ENCODE results near the gene ADAMTSL3. TPM values are rescaled to one million over a fixed set of nuclear protein-coding genes. Genes with fewer than 3 reads are reported as not detected.

The ADAMTSL3 gene
- total and polyA plus RNA-seq, 2 donors (not counting 1 experiment from before 2014, with no cell fraction given) = 0.14 to 0.17 TPM

DNA sequence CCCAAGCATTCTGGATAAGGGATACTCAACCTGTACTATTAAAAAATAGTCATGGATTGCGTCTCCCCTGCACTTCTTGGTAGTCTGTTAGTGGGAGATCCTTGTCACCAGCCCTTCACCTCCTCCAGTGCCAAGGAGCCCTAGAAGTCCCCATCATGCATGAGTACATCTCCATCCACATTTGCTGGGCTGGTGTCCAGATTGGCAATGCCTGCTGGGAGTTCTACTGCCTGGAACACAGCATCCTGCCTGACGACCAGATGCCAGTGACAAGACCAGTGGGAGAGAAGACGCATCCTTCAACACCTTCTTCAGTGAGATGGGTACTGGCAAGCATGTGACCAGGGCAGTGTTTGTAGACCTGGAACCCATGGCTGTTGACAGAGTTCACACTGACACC, 85.7 kb downstream of the ADAMTSL3 start:
- no peaks in the 10 kb centered on the region for H3K36me3 ChIP-seq (ENCODE audit: control insufficient read depth, insufficient read depth, low read length)
- H2AFZ ChIP-seq (ENCODE audit: low read length) = no peak overlapping the region

DNA sequence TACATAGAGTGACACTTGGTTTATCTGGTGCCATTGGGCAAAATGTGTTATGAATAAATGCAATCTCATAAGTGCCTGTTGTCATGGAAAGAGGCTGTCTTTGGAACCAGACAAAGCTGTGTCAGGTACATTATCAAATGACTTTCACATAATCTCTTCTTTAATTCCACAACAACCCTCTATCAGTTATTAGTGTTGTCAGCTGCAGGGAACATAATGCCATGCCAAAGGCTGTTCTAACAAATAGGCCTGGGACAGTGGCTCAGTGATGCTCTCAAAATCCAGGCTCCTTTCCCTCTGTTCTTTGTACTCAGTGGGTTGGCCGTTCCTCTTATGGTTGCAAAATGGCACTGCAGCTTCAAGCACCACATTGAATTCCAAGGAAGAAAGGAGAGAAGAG, 91.8 kb downstream of the ADAMTSL3 start:
- H3K9me3 ChIP-seq (ENCODE audit: control insufficient read depth, insufficient read depth, low read depth, low read length) = no peaks in the 10 kb centered on the region
- no peak overlapping the region for H3K27ac ChIP-seq (ENCODE audit: insufficient read depth, low read length)
- H3K36me3 ChIP-seq (ENCODE audit: control insufficient read depth, insufficient read depth, low read length) = no peaks in the 10 kb centered on the region
- H3K9ac ChIP-seq (ENCODE audit: insufficient read depth, low read length) = no peak overlapping the region
- no peak overlapping the region for H3K4me2 ChIP-seq (ENCODE audit: extremely low read depth, insufficient read depth, low read length)
- TF ChIP-seq EZH2 (IDR thresholded peaks at IDR 0.05; ENCODE audit: low read length, missing control alignments) = no peak
- no peaks in the 10 kb centered on the region for H3K79me2 ChIP-seq (ENCODE audit: control insufficient read depth, insufficient read depth, low read length)
- H3K27me3 ChIP-seq (ENCODE audit: control insufficient read depth, insufficient read depth, low read length) = no peaks in the 10 kb centered on the region
- DNase-seq (ENCODE audit: low read depth in 2 of 2) = no peak
- H2AFZ ChIP-seq (ENCODE audit: low read length) = no peak overlapping the region
- no peak overlapping the region for H3K4me3 ChIP-seq (replicated peaks in 1 of 4; ENCODE audit: control extremely low read depth in 1 of 4, insufficient read depth in 1 of 4, low read depth in 3 of 4, low read length in 4 of 4)
- no peaks in the 10 kb centered on the region for H4K20me1 ChIP-seq (ENCODE audit: control insufficient read depth, extremely low read depth, insufficient read depth, low read length)
- H3K4me1 ChIP-seq (ENCODE audit: control insufficient read depth, extremely low read depth, insufficient read depth, low read length) = no peaks in the 10 kb centered on the region

More for the DNA sequence above, 85.7 kb downstream of the ADAMTSL3 start:
- Histone ChIP-seq H4K20me1 (ENCODE audit: control insufficient read depth, extremely low read depth, insufficient read depth, low read length) (no peaks in the 10 kb centered on the region), H3K79me2 (ENCODE audit: control insufficient read depth, insufficient read depth, low read length) (no peaks in the 10 kb centered on the region), H3K9ac (ENCODE audit: insufficient read depth, low read length) (no peak overlapping the region), H3K4me1 (ENCODE audit: control insufficient read depth, extremely low read depth, insufficient read depth, low read length) (no peaks in the 10 kb centered on the region), H3K27ac (ENCODE audit: insufficient read depth, low read length) (no peak overlapping the region), H3K27me3 (ENCODE audit: control insufficient read depth, insufficient read depth, low read length) (no peaks in the 10 kb centered on the region), H3K4me2 (ENCODE audit: extremely low read depth, insufficient read depth, low read length) (no peak overlapping the region), H3K4me3 (replicated peaks in 1 of 4; ENCODE audit: control extremely low read depth in 1 of 4, insufficient read depth in 1 of 4, low read depth in 3 of 4, low read length in 4 of 4) (no peak overlapping the region), H3K9me3 (ENCODE audit: control insufficient read depth, insufficient read depth, low read depth, low read length) (no peaks in the 10 kb centered on the region)
- no peak for TF ChIP-seq EZH2 (IDR thresholded peaks at IDR 0.05; ENCODE audit: low read length, missing control alignments)
- TF ChIP-seq, protein P1, sequence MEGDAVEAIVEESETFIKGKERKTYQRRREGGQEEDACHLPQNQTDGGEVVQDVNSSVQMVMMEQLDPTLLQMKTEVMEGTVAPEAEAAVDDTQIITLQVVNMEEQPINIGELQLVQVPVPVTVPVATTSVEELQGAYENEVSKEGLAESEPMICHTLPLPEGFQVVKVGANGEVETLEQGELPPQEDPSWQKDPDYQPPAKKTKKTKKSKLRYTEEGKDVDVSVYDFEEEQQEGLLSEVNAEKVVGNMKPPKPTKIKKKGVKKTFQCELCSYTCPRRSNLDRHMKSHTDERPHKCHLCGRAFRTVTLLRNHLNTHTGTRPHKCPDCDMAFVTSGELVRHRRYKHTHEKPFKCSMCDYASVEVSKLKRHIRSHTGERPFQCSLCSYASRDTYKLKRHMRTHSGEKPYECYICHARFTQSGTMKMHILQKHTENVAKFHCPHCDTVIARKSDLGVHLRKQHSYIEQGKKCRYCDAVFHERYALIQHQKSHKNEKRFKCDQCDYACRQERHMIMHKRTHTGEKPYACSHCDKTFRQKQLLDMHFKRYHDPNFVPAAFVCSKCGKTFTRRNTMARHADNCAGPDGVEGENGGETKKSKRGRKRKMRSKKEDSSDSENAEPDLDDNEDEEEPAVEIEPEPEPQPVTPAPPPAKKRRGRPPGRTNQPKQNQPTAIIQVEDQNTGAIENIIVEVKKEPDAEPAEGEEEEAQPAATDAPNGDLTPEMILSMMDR (conservative IDR thresholded peaks at IDR 0.05 in 1 of 2, IDR thresholded peaks at IDR 0.05 in 1 of 2; ENCODE audit: low read depth in 1 of 2, low read length in 2 of 2) = no peak
- DNase-seq (ENCODE audit: low read depth in 2 of 2) = no peak

GRCh38 chr15:83746231-83746630, 92.3 kb downstream of the ADAMTSL3 start:
- Histone ChIP-seq H3K9ac (ENCODE audit: insufficient read depth, low read length) (no peak overlapping the region), H3K79me2 (ENCODE audit: control insufficient read depth, insufficient read depth, low read length) (no peaks in the 10 kb centered on the region), H2AFZ (ENCODE audit: low read length) (no peak overlapping the region), H3K27ac (ENCODE audit: insufficient read depth, low read length) (no peak overlapping the region), H3K4me1 (ENCODE audit: control insufficient read depth, extremely low read depth, insufficient read depth, low read length) (no peaks in the 10 kb centered on the region), H3K4me3 (replicated peaks in 1 of 4; ENCODE audit: control extremely low read depth in 1 of 4, insufficient read depth in 1 of 4, low read depth in 3 of 4, low read length in 4 of 4) (no peak overlapping the region), H3K9me3 (ENCODE audit: control insufficient read depth, insufficient read depth, low read depth, low read length) (no peaks in the 10 kb centered on the region), H3K27me3 (ENCODE audit: control insufficient read depth, insufficient read depth, low read length) (no peaks in the 10 kb centered on the region), H3K4me2 (ENCODE audit: extremely low read depth, insufficient read depth, low read length) (no peak overlapping the region), H3K36me3 (ENCODE audit: control insufficient read depth, insufficient read depth, low read length) (no peaks in the 10 kb centered on the region), H4K20me1 (ENCODE audit: control insufficient read depth, extremely low read depth, insufficient read depth, low read length) (no peaks in the 10 kb centered on the region)
- TF ChIP-seq EZH2 (IDR thresholded peaks at IDR 0.05; ENCODE audit: low read length, missing control alignments) = no peak
- TF ChIP-seq, protein P1 (conservative IDR thresholded peaks at IDR 0.05 in 1 of 2, IDR thresholded peaks at IDR 0.05 in 1 of 2; ENCODE audit: low read depth in 1 of 2, low read length in 2 of 2) = no peak
- DNase-seq (ENCODE audit: low read depth in 2 of 2) = no peak
